Activated gamma-delta T cell treated with Interleukin-2 at 50 U/mL for 16 hours (primary cell): ENCODE results near the gene STK17A.
A peak's percentile ranks its signal among the peaks of the same experiment; 100 is the strongest.
"Not testable (repeated sequence)": the region's sequence is repeated elsewhere in the genome, so short reads cannot be mapped to it uniquely, and the experiment has no call there.

Experiments
- DNase-seq: peaks from one replicate; pipeline ENCODE4 v3.0.0-alpha.2; 2020

The STK17A gene

GRCh38 chr7:43602256-43602655 is 19.3 kb downstream of the STK17A start:
- no peak for DNase-seq

DNA sequence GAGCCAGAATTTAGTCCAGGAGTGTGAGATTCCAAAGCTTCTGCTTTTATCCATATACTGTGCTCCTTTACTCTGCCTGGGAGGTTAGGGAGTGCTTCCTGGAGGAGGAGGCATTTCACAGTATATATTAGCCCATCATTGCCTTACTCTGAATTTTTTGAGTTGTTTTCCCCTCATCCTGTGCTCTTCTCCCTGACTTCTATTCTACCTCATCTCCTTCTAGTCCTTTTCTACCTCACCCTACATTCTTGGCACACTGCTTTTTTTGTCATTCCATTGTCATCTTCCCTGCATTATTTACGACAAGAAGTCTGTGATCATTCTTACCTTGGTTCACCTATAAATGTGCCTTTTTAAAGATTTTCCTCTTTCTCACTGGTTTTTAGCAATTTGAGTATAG is 21.3 kb downstream of the STK17A start:
- DNase-seq, result no peak

- no peak for DNase-seq
These were observed 26.2 kb downstream of the STK17A start for GRCh38 chr7:43609097-43609496.

- no peak for DNase-seq
These were observed 29.2 kb downstream of the STK17A start for GRCh38 chr7:43612128-43612527.

GRCh38 chr7:43612599-43613589 is 30.0 kb downstream of the STK17A start:
- DNase-seq, result no peak

DNA sequence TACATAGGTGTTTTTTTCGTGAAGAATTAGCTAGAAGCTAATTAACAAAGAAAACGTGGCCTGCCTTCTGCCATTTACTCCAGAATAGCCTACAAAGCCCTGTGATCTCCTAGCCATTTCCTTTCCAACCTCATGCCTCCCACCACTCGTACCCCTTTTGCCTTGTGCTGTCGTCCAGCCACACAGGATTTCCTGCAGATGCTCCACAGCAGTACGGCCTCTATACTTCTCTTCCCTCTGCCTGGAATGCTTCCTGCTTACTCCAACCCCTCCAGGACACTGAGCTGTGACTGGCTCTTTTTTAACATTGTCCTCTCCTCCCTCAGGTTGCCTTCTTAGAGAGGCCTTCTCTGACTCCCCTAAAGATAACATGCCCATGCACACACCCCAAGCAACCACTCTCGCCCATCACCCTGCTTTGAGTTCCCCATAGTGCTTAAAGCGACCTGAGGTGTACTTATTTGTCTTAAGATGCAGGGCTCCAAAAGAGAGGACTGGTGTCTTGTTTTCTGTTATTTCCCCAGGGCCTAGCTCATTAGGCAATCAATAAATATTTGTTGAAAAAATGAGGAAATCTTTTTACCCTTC is 32.7 kb downstream of the STK17A start:
- no peak for DNase-seq

GRCh38 chr7:43616977-43617376 is 34.1 kb downstream of the STK17A start:
- DNase-seq, result no peak

DNA sequence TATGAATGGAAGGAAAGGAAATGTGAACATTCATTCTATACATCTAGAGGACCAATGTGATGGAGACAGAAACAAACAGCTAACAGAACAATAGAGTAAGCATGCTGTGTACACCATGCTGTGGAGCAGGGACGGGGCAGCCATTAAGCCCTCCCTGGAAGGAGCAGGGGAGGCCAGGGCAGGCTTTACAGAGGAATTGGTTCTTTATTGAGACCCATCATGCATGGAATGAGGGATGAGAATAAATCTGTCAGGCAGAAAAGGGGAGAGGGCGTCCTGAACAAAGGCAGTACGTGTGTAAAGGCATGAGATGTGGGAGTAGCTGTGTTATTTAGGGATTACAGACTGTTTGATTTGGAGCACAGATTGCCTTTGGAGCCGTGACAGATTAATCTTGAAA is 35.2 kb downstream of the STK17A start:
- DNase-seq, result no peak

- no peak for DNase-seq
These were observed 36.5 kb downstream of the STK17A start for GRCh38 chr7:43619213-43620012.

DNA sequence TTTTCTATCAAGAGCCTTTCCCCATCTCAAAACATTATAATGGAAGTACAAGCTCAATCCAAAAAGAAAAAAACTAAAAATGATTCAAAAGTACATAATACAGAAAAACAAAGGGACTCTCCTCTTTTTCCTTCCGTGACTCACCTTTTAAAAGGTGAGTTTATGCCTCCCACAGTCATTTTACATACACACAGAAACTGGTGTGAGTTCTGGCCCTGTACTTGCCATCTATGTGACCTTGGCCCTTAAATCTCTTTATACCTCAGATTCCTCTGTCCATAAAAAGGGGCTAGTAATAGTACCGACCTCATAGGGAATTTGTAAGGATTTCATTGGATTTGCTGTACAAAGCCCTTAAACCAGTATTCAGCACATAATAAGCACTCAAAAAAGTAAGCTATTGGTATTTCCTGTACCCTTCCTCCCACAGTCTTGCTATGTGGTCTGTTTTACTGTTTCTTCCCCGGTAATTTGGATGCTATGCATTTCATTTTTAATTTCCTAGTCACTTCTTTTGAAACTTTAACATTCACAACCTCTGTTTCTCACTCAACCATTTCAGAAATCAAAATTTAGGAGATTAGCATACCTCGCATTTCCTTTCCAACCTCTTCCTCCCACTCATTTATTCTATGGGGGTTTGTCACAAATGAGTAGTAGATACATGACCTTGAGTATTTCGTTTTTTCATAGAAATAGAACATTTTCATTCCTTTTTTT is 39.0 kb downstream of the STK17A start:
- DNase-seq, result no peak

GRCh38 chr7:43624156-43624555 is 41.2 kb downstream of the STK17A start:
- no peak for DNase-seq

GRCh38 chr7:43625453-43625852 is 42.5 kb downstream of the STK17A start:
- peak; percentile 66 for DNase-seq

GRCh38 chr7:43625980-43626379 is 43.1 kb downstream of the STK17A start:
- DNase-seq, result no peak

DNA sequence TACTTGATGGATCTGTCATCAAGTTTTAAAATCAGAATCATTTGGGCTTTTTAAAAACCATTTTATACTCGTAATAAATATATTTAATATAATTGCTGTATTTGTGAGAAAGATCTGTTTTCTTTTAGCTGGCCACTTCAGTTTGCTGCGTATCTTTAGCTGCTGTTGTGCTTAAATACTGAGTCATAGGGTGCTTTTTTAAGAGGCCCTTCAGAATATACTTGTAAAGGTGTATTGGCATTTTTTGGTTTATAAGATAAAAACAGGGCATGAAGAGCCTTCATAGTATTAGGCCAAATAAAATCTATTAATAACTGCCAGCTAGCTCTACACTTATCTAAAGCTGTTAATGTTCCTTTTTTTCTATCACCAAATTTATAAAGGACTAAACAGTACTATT is 43.8 kb downstream of the STK17A start:
- no peak for DNase-seq

DNA sequence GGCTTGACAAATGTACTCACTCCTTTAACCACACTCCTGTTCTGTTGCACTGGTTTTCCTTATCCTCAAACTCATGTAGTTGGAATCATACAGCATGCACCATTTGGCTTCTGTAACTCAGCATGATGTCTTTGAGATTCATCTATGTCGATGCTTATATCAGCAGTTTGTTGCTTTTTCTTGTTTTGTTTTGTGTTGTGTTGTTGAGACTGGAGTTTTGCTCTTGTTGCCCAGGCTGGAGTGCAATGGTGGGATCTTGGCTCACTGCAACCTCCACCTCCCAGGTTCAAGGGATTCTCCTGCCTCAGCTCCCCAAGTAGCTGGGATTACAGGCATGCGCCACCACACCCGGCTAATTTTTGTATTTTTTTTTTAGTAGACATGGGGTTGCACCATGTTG is 44.9 kb downstream of the STK17A start:
- not testable (repeated sequence) for DNase-seq

- no peak for DNase-seq
These were observed 45.5 kb downstream of the STK17A start for GRCh38 chr7:43628431-43628830.

GRCh38 chr7:43629857-43630256 is 46.9 kb downstream of the STK17A start:
- no peak for DNase-seq

DNA sequence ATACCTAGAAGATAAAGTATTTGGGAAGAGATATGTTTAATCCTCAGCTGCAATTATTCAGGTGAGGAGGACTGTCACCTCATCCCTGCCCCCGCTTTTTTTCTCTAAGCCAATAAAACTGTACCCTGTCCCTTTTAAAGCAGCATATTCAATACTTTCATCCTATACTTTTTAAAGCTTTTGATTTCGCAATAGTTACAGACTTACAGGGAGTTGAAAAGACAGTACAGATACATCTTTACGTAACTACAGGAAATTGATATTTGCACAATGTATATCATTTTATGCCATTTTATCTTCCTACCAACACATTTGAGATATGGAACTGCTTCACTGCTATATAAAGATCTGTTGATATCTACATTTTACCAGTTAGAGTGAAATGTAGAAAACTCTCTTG is 47.6 kb downstream of the STK17A start:
- DNase-seq, result no peak

GRCh38 chr7:43631559-43631958 is 48.7 kb downstream of the STK17A start:
- DNase-seq, result no peak

DNA sequence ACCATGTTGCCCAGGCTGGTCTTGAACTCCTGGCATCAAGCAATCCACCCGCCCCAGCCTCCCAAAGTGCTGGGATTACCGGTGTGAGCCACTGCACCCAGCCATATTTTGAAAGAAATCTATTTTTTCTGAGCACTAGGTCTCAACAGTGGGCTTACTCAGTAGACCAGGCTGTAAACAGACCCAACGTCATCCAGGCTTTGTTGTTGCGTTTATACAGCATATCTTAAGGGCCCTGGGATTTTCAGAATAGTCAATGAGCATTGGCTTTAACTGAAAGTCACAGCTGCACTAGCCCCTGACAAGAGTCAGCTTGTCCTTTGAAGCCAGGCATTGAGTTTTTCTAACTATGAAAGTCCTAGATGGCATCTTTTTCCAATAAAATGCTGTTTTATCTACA is 49.8 kb downstream of the STK17A start:
- DNase-seq, result no peak

GRCh38 chr7:43634384-43634783 is 51.5 kb downstream of the STK17A start:
- DNase-seq, result no peak

DNA sequence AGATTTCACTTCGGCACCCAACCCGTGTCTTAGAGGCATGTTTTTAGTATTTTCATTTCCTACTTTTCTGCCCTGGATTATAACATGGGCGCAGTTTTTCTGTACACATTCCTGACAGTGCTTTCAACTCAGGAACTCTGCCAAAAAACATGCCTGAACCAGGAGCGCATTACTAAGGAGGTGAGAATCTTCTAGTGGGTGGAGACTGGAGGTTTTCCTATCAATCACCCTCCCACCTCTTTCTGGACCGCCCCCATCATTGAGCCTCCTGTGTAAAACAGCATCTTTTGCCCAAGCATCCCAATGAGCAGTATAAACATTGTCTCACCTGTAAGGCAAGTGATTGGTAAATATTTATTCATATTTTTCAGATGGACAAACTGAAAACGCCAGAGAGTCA is 53.2 kb downstream of the STK17A start:
- DNase-seq, result no peak
